ENCODE measurements around the gene BNC2.

GRCh38 chr9:16385590-16385989 is 484.9 kb downstream of the BNC2 start:
- TF ChIP-seq POLR2A (IDR thresholded peaks at IDR 0.05) (no peak), CTCF (IDR thresholded peaks at IDR 0.05) (no peak)
